Brain microvascular endothelial cell (primary cell): ENCODE data around the gene SHISA6.
A peak's percentile ranks its signal among the peaks of the same experiment; 100 is the strongest.

Experiments used
- DNase-seq: peaks from one replicate; pipeline ENCODE4 v3.0.0-alpha.2; 2020
- H3K27ac ChIP-seq: fragments of 250-450 bp; sonication (Bioruptor Pico); 2 replicates; pipeline ENCODE4 v1.5.1; 2020; ENCODE audit warnings: mild to moderate bottlenecking, moderate library complexity
- H3K27me3 ChIP-seq: fragments of 250-450 bp; sonication (Bioruptor Pico); replicated peaks from 2 replicates; pipeline ENCODE4 v1.5.1; 2020; ENCODE audit warnings: mild to moderate bottlenecking
- H3K36me3 ChIP-seq: fragments of 250-450 bp; sonication (Bioruptor Pico); replicated peaks from 2 replicates; pipeline ENCODE4 v1.5.1; 2020; ENCODE audit warnings: mild to moderate bottlenecking
- H3K4me3 ChIP-seq: 2 replicates; pipeline ENCODE4 v1.5.1; 2011; ENCODE audit warnings: low read depth, mild to moderate bottlenecking, control low read depth, low read length, moderate library complexity
- CTCF ChIP-seq: IDR thresholded peaks from 2 replicates; pipeline ENCODE4 v1.5.1; 2011; ENCODE audit warnings: low read depth, mild to moderate bottlenecking, moderate library complexity, low read length, control low read depth, inconsistent platforms; ENCODE audit errors: missing control alignments
- in situ Hi-C: cut with HindIII; loops from 2 replicates; pipeline ENCODE4 v1.10.0; 2017; ENCODE audit warnings: low sequenced_read_pairs, low pct_ligation_motif_present

Gene SHISA6

GRCh38 chr17:11499881-11500280, 258.9 kb downstream of the SHISA6 start:
- Histone ChIP-seq H3K27ac (no peak overlapping the region), H3K27me3 (no peaks in the 10 kb centered on the region), H3K36me3 (no peaks in the 10 kb centered on the region), H3K4me3 (no peak overlapping the region)
- no peak for TF ChIP-seq CTCF
- in situ Hi-C loops: no loop called here
- DNase-seq: no peak

- in situ Hi-C loops: no loop called here
- H3K4me3 ChIP-seq: no peak overlapping the region
These were observed 262.5 kb downstream of the SHISA6 start for GRCh38 chr17:11503308-11504035.

GRCh38 chr17:11506635-11507034, 265.6 kb downstream of the SHISA6 start:
- H3K27me3 ChIP-seq: no peaks in the 10 kb centered on the region
- TF ChIP-seq CTCF: no peak
- peak; percentile 1 for DNase-seq
- H3K4me3 ChIP-seq: no peak overlapping the region
- in situ Hi-C loops: no loop called here
- H3K27ac ChIP-seq: no peak overlapping the region
- H3K36me3 ChIP-seq: no peaks in the 10 kb centered on the region

More at GRCh38 chr17:11503308-11504035, 262.5 kb downstream of the SHISA6 start:
- Histone ChIP-seq H3K27ac (no peak overlapping the region), H3K36me3 (no peaks in the 10 kb centered on the region), H3K27me3 (no peaks in the 10 kb centered on the region)
- DNase-seq: no peak
- TF ChIP-seq CTCF: no peak

GRCh38 chr17:11511696-11512095, 270.7 kb downstream of the SHISA6 start:
- H3K36me3 ChIP-seq: no peaks in the 10 kb centered on the region
- in situ Hi-C loops: no loop called here
- no peak for TF ChIP-seq CTCF
- no peaks in the 10 kb centered on the region for H3K27me3 ChIP-seq
- no peak for DNase-seq
- H3K27ac ChIP-seq: no peak overlapping the region
- no peak overlapping the region for H3K4me3 ChIP-seq

GRCh38 chr17:11514565-11514964, 273.6 kb downstream of the SHISA6 start:
- no peak for TF ChIP-seq CTCF
- Histone ChIP-seq H3K36me3 (no peaks in the 10 kb centered on the region), H3K4me3 (no peak overlapping the region), H3K27ac (no peak overlapping the region), H3K27me3 (no peaks in the 10 kb centered on the region)
- in situ Hi-C loops: no loop called here
- DNase-seq: no peak

DNA sequence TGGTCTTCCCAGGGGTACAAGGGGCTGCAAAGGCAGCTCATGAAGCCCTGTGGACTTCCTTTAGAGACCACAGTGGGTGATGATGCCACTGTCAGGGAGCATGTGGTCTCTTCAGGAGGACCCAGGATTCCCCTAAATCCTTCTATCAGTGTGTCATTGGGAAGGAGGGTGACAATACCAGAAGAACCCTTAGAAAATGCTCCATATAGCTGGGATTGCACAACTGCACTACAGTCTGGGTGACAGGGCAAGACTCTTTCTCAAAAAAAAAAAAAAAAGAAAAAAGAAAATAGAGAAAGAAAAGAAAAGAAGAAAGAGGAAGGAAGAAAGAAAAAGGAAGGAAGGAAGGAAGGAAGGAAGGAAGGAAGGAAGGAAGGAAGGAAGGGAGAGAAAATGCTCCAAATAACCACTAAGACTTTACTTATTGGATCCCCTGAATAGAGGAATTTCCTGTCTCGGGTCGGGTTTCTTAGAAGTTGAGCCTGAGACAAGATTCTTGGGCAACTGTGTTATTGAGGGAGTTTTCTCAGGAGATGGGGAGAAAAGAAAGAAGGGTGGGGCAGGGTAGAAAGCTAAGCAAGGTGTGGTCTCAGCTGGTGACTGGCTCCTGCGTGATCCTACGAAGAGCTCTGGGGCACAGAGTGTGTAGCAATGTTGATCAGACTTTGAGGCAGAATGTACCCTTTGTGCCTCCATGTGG, 274.1 kb downstream of the SHISA6 start:
- Histone ChIP-seq H3K27me3 (no peaks in the 10 kb centered on the region), H3K36me3 (no peaks in the 10 kb centered on the region), H3K4me3 (no peak overlapping the region), H3K27ac (no peak overlapping the region)
- no peak for DNase-seq
- in situ Hi-C loops: no loop called here
- no peak for TF ChIP-seq CTCF
